Choroid plexus epithelial cell (primary cell): Measurements from ENCODE around the gene NCKAP5.
"Not testable (repeated sequence)": the region's sequence is repeated elsewhere in the genome, so short reads cannot be mapped to it uniquely, and the experiment has no call there.

Source experiments
- DNase-seq: peaks from one replicate; pipeline ENCODE4 v3.0.0-alpha.2; 2010; ENCODE audit warnings: low read depth
- H3K4me3 ChIP-seq: 2 replicates; pipeline ENCODE4 v1.5.1; 2011; ENCODE audit warnings: low read depth, mild to moderate bottlenecking, control low read depth, low read length, moderate library complexity
- TF ChIP-seq, protein P1 (sequence below): conservative IDR thresholded peaks from 2 replicates; pipeline ENCODE4 v1.5.1; 2011; ENCODE audit warnings: low read depth, mild to moderate bottlenecking, control low read depth, inconsistent platforms, low read length, moderate library complexity

Gene NCKAP5

DNA sequence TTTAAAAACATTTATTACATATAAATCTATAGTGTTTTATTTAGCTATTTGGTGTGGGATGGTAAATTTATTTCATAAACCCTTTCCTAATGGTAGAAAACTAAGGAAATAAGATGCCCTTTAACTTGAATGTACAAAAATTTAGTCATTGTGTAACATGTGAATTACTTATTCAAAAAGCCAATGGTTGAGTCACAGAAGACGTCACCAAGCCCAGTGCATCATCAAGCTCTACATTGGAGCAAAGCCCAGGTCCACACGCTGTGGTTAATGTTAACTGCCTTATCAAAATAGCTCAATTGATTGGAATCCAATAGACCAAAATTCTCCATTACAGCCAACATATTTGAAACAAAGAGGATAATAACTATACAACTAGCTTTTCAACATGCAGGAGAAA is 752.7 kb downstream of the NCKAP5 start:
- TF ChIP-seq, protein P1, sequence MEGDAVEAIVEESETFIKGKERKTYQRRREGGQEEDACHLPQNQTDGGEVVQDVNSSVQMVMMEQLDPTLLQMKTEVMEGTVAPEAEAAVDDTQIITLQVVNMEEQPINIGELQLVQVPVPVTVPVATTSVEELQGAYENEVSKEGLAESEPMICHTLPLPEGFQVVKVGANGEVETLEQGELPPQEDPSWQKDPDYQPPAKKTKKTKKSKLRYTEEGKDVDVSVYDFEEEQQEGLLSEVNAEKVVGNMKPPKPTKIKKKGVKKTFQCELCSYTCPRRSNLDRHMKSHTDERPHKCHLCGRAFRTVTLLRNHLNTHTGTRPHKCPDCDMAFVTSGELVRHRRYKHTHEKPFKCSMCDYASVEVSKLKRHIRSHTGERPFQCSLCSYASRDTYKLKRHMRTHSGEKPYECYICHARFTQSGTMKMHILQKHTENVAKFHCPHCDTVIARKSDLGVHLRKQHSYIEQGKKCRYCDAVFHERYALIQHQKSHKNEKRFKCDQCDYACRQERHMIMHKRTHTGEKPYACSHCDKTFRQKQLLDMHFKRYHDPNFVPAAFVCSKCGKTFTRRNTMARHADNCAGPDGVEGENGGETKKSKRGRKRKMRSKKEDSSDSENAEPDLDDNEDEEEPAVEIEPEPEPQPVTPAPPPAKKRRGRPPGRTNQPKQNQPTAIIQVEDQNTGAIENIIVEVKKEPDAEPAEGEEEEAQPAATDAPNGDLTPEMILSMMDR, result no peak
- H3K4me3 ChIP-seq, result no peak overlapping the region
- DNase-seq, result peak; percentile 56

DNA sequence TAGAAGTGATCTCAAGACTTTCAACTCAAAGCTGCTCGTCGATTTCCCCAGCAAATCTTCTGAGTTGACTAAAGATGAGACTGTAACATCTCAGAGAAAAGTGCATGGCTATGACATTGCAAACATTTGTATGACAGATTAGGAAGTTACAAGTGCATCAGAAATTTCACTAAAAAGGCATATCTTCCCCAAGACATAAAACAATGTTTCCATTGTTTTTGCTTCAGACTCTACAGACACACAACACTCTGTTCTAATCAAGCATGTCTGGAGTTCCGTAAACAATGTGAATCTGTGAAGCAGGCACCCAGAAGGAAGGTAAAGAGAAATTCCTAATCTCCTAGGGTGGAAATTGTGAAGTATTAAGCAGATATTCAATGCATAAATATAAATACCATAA is 753.6 kb downstream of the NCKAP5 start:
- no peak overlapping the region for H3K4me3 ChIP-seq
- TF ChIP-seq, protein P1, result no peak
- no peak for DNase-seq

DNA sequence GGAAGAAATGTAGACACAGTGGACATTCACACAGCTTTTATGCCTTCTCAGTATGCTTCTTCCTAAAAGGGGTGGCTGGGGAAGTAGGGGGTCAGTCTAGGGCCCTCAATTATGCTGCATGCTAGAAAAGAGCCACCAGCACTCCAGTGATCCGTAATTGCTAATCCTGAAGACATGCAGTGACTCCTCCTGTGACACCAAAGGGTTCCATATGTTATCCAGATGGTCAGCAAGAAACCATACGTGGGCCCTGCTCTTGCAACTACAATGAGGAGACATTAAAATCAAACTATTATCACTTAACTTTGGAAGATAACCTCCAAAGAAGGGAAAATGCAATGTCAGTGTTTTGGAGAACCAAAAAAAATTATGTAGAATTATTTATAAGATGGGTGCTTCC is 754.8 kb downstream of the NCKAP5 start:
- no peak for DNase-seq
- TF ChIP-seq, protein P1, result no peak

DNA sequence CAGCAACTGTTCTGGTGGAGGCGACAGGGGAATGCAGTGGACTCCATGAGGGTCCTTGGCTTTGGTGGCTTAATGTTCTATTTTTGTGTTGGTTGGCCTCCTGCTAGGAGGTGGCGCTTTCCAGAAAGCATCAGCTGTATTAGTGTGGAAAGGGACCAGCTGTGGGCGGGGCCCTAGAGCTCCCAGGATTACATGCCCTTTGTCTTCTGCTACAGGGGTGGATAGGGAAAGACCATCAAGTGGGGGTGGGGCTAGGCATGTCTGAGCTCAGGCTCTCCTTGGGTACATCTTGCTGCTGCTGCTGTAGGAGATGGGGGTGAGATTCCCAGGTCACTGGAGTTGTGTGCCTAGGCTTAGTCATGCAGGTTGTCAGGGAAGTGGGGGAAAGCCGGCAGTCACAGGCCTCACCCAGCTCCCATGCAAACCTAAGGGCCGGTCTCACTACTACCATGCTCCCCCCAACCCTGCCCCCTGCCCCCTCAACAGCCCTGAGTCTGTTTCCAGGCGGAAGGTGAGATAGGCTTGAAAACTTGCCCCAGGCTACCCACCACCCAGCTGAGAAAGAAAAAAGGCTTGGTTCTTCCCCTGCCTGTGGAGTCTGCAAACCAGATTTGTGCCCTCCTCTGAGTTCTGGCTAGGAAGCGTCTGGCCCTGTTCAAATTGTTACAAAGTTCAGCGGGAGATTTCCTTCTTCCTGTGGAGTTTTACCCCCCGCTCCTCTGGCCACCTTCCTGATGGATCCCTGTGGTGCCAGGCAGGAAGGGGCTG is 756.9 kb downstream of the NCKAP5 start:
- H3K4me3 ChIP-seq, result no peak overlapping the region
- no peak for DNase-seq
- TF ChIP-seq, protein P1, result no peak

More for the DNA sequence above, 754.8 kb downstream of the NCKAP5 start:
- H3K4me3 ChIP-seq, result no peak overlapping the region

DNA sequence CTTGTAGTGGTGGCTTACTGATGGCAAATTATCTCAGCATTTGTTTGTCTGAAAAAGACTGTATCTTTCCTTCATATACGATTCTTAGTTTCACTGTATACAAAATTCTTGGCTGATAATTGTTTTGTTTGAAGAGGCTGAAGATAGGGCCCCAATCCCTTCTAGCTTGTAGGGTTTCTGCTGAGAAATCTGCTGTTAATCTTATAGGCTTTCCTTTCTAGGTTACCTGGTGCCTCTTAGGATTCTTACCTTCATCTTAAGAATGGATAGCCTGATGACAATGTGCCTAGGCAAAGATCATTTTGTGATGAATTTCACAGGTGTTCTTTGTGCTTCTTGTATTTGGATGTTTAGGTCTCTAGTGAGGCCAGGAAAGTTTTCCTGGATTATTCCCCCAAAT is 758.3 kb downstream of the NCKAP5 start:
- DNase-seq, H3K4me3 ChIP-seq: not testable (repeated sequence)

DNA sequence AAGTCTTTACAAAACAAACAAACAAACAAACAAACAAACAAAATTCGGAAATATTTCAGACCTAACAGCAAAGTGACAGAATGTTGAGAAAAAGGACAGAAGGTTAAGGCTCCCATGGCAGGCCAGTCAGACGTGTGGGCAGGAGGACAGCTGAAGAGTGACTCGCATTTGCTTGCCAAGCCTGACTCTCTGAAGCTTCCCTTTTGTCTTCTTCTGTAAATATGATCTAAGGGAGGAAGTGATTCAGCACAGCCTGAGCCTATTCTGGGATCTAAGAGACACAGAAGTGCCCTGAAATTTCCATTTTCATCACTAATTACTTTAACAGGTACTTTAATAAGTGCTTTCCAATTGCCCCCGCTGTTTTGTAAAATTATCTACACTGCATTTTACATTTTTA is 764.2 kb downstream of the NCKAP5 start:
- no peak overlapping the region for H3K4me3 ChIP-seq
- TF ChIP-seq, protein P1, result no peak
- peak; percentile 36 for DNase-seq

DNA sequence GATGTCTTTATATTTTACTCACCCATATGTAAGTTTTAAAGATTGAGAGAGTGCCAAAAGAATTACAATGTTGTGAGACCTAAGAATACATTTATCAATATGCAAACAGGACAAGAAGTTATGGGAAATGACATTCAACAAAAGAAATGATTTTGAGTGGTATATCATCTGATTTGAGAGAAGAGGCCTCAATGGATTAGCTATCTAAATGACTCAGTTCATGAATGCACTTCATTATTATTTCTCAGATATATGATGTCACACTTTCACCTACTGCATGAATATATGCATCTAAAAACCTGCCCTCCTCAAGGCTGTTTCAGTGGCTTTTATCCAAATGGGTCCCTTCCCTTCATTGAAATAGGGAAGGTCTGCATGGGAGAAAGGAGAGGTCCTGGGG is 769.9 kb downstream of the NCKAP5 start:
- no peak for DNase-seq
- H3K4me3 ChIP-seq, result no peak overlapping the region
- TF ChIP-seq, protein P1, result no peak
